Heart left ventricle (tissue), 16 donors: ENCODE measurements around the gene ZNF791. TPM values are rescaled to one million over a fixed set of nuclear protein-coding genes. Genes with fewer than 3 reads are reported as not detected.

Experiments
- ATAC-seq, 4 donors: fragments of 200-7000 bp; cut with Tn5 transposase; one replicate each; pipeline ENCODE4 v1.9.1; 2020 to 2022; ENCODE audit warnings: moderate library complexity in 4 of 4, mild to moderate bottlenecking in 3 of 4, moderate number of reproducible peaks in 1 of 4
- DNase-seq, 5 donors: peaks; one replicate each; pipeline ENCODE4 v3.0.0-alpha.2; 2020
- H3K27ac ChIP-seq, 12 donors: fragments of 200-600 bp; sonication (generic) in 4 of 12; one replicate each; pipeline versions ENCODE4 v1.5.0 to v1.8.0; 2016 to 2022; ENCODE audit warnings: mild to moderate bottlenecking in 2 of 12
- H3K27me3 ChIP-seq, 9 donors: fragments of 200-600 bp; sonication (generic) in 2 of 9; one replicate each; pipeline versions ENCODE4 v1.5.1 to v1.8.0; 2016 to 2022; ENCODE audit warnings: mild to moderate bottlenecking in 3 of 9
- H3K36me3 ChIP-seq, 9 donors: fragments of 200-600 bp; sonication (generic) in 2 of 9; one replicate each; pipeline versions ENCODE4 v1.5.0 to v1.8.0; 2018 to 2022; ENCODE audit warnings: mild to moderate bottlenecking in 2 of 9
- H3K4me1 ChIP-seq, 12 donors: fragments of 200-600 bp; sonication (generic) in 4 of 12; one replicate each; pipeline versions ENCODE4 v1.5.0 to v1.8.0; 2016 to 2022; ENCODE audit warnings: mild to moderate bottlenecking in 3 of 12
- H3K4me3 ChIP-seq, 12 donors: fragments of 200-600 bp; sonication (generic) in 4 of 12; one replicate each; pipeline versions ENCODE4 v1.5.0 to v1.8.0; 2017 to 2022; ENCODE audit warnings: mild to moderate bottlenecking in 9 of 12, moderate library complexity in 4 of 12
- H3K9me3 ChIP-seq, 12 donors: fragments of 200-600 bp; sonication (generic) in 4 of 12; one replicate each; pipeline versions ENCODE4 v1.5.0 to v1.8.0; 2016 to 2022; ENCODE audit warnings: mild to moderate bottlenecking in 1 of 12
- CTCF ChIP-seq, 12 donors: fragments of 200-600 bp; sonication (generic) in 4 of 12; IDR thresholded peaks; one replicate each; pipeline versions ENCODE4 v1.5.0 to v1.8.0; 2018 to 2022; ENCODE audit warnings: antibody characterized with exemption in 12 of 12, mild to moderate bottlenecking in 5 of 12
- POLR2A ChIP-seq, 2 donors: fragments of 450-650 bp; IDR thresholded peaks; one replicate each; pipeline ENCODE4 v1.6.1; 2017; ENCODE audit warnings: antibody characterized with exemption in 2 of 2, mild to moderate bottlenecking in 2 of 2, moderate library complexity in 2 of 2
- WGBS, 4 donors: extraction: QIAGEN DNeasy Blood & Tissue Kit in 2 of 4; methylation state at CpG; one replicate each; pipeline versions ENCODE4 v1.1.5 to v1.1.7; 2013 to 2018; 5-methylcytosine and 5-hydroxymethylcytosine counted together
- intact Hi-C, 10 donors: fragments of 100-400 bp; cut with DNase I; formaldehyde crosslinking; loops; one replicate each; pipeline versions ENCODE4 v1.11.1 to v1.14.2; 2022
- polyA plus RNA-seq, 2 donors: library from polyadenylated mRNA; stranded (reverse); fragments of 200-250 nt; gene quantifications; one replicate each; pipeline ENCODE4 v1.2.3, GENCODE V29; 2013
- total RNA-seq, 9 donors: library from RNA; depleted of rRNA in 2 of 9; stranded (reverse); fragments of >200 nt in 2 of 9; fragmentation: NEBNext Ultra II Directional in 3 of 9; extraction: Animal tissue kit (Norgen Biotek cat#: 25700) in 3 of 9; gene quantifications; one replicate each; pipeline versions ENCODE4 v1.1.0 to v1.2.4, GENCODE V29; 2016 to 2023
- donor health status: ischemic (EF 13 %, LVEDD 7.1; RV severe dilation, severe dysfunction).
- donor health status: healthy with polysubstance abuse.
- donor health status: DM: no; HTN: yes; CAD: no.
- donor health status: DM: no; HTN: no; CAD: no.
- donor health status: ischemic (EF 25% LVEDD 6.9; RV normal size, moderate dysfunction).
- donor health status: ischemic (EF 25% LVEDD 5.7; RV mildly dilated, moderate dysfunction).
- donor health status: healthy.
- donor health status: DM: yes; HTN: yes; CAD: no.
- donor health status: ischemic (EF 35%, LVEDD 5.7; RV mildly dilated, moderate dysfunction).
- donor health status: nonischemic (EF 11% LVEDD 7.7; RV severe dilation, severe dysfunction).
- donor health status: DM: yes; HTN: yes; CAD: no.
- donor health status: PGD.
- donor health status: ischemic (EF 29% LVEDD 5.4; RV normal size, mild dysfunction).
- donor health status: nonischemic (EF 23%, LVEDD 6.1; RV moderate dilation, normal function).

Gene ZNF791
- total and polyA plus RNA-seq, 11 donors = 6.1 to 22.6 (median 12.2) TPM

DNA sequence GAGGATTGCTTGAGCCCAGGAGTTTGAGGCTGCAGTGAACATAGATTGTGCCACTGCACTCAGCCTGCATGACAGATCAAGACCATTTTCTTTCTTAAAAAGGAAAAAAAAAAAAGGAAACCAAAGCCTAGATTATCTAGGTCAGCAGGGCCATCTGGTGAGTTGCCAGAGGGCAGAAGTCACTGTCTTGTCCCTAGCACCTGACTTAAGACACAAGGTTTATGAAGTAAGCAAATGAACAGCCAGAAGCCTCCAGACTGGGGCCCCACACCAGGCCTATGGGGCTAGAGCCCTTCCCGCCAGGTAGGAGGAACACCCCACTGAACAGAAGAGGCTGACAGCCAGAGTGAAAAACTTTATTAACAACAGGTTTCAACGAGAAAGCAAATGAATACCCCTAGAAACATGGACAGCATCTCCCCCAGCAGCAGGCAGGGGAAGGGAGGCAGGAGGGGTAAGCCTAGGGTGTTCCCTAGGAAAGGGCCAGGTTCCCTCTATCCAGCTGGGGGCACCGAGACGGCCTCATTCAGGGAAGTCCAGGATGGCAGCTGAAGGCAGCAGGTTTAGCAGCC is 57.1 kb downstream of the ZNF791 start:
- peaks cover 0 to 34% (median 19%) of the 10 kb centered on the region in 9 donors for H3K36me3 ChIP-seq
- H3K4me3 ChIP-seq = peak overlapping the region in 7 of 12 donors; percentile 86 to 100 (median 97)
- ATAC-seq = no peak
- peaks cover 9 to 51% (median 39%) of the 10 kb centered on the region in 12 donors for H3K4me1 ChIP-seq
- no peaks in the 10 kb centered on the region for H3K9me3 ChIP-seq
- WGBS, 4 donors = 71 to 84% (median 81%) methylated on average over 4 of the region's 4 CpGs
- no peak for TF ChIP-seq POLR2A (IDR thresholded peaks at IDR 0.05)
- no peak for TF ChIP-seq CTCF (IDR thresholded peaks at IDR 0.05)
- peak overlapping the region in 1 of 12 donors; percentile 95 for H3K27ac ChIP-seq
- intact Hi-C loops = loop anchor here in 1 of 10 donors (5.0 kb wide), 1 partner anchor 106 kb away; no protein-coding TSS in a partner anchor
- no peak for DNase-seq
- no peaks in the 10 kb centered on the region for H3K27me3 ChIP-seq

GRCh38 chr19:12668346-12668745 is 57.6 kb downstream of the ZNF791 start:
- H3K9me3 ChIP-seq = no peaks in the 10 kb centered on the region
- TF ChIP-seq CTCF (IDR thresholded peaks at IDR 0.05) = no peak
- no peak for DNase-seq
- peak overlapping the region in 4 of 12 donors; percentile 91 to 98 (median 96) for H3K27ac ChIP-seq
- H3K27me3 ChIP-seq = no peaks in the 10 kb centered on the region
- peaks cover 0 to 34% (median 20%) of the 10 kb centered on the region in 9 donors for H3K36me3 ChIP-seq
- H3K4me1 ChIP-seq = peaks cover 9 to 51% (median 39%) of the 10 kb centered on the region in 12 donors
- intact Hi-C loops = loop anchor here in 1 of 10 donors (5.0 kb wide), 1 partner anchor 106 kb away; no protein-coding TSS in a partner anchor
- ATAC-seq = no peak
- WGBS, 4 donors = 62 to 78% (median 70%) methylated on average over 8 of the region's 8 CpGs
- H3K4me3 ChIP-seq = peak overlapping the region in 11 of 12 donors; percentile 75 to 100 (median 88)

GRCh38 chr19:12668932-12669269 is 58.2 kb downstream of the ZNF791 start:
- Histone ChIP-seq H3K27me3 (no peaks in the 10 kb centered on the region), H3K27ac (peak overlapping the region; percentile 91 to 99 (median 96)), H3K9me3 (no peaks in the 10 kb centered on the region), H3K4me3 (peak overlapping the region; percentile 64 to 100 (median 88)), H3K36me3 (peaks cover 0 to 34% (median 20%) of the 10 kb centered on the region in 9 donors), H3K4me1 (peaks cover 9 to 51% (median 39%) of the 10 kb centered on the region in 12 donors)
- DNase-seq = peak; percentile 46 to 71 (median 56)
- ATAC-seq = peak in 3 of 4 donors; percentile 5 to 21 (median 7)
- 0 to 1% (median 0%) methylated on average over 18 to 24 of the region's 24 CpGs for WGBS, 4 donors
- TF ChIP-seq POLR2A (IDR thresholded peaks at IDR 0.05) (no peak), CTCF (IDR thresholded peaks at IDR 0.05) (no peak)
- intact Hi-C loops = loop anchor here in 1 of 10 donors (5.0 kb wide), 1 partner anchor 107 kb away; no protein-coding TSS in a partner anchor
